HG03097 (cell line): ENCODE measurements around the gene FAM111B.
A peak's percentile ranks its signal among the peaks of the same experiment; 100 is the strongest.
"Not testable (repeated sequence)": the region's sequence is repeated elsewhere in the genome, so short reads cannot be mapped to it uniquely, and the experiment has no call there.

ENCODE experiments used
- ATAC-seq: cut with Tn5 transposase; IDR thresholded peaks from one replicate; pipeline ENCODE4 v1.9.1; 2021; ENCODE audit not compliant: unreplicated experiment, low FRiP score

Gene FAM111B

DNA sequence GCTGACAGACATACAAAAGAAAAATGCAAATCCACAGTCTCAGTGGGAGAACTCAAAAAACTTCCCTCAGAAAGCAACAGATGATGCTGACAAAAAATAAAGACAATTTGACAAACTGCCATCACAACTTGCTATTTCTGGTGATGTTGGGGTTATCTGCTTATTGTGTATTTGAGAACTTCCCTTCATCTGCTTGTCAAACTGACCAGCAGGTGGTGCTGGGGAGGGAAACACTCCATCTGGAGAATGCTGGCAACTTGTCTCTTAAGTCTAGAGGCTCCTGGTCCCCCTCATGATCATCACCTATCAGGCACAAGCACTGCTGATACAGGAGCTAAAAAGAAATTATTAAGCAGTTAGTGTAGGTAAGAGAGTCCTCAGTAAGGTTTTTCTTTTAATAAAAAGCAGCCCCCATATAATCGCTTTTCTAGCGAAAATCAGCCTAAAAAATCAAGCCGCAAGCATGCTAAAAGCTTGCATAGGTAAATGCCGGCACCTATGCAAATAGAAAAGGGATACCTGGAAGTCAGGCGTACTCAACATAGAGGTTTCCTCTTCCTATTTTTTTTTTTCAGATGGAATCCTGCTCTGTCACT lies 9.8 kb upstream of the FAM111B start:
- no peak for ATAC-seq

- not testable (repeated sequence) for ATAC-seq
Measured at GRCh38 chr11:59097938-59098337, 9.1 kb upstream of the FAM111B start.

- ATAC-seq = peak; percentile 51
Measured at GRCh38 chr11:59102259-59102765, 4.7 kb upstream of the FAM111B start.

DNA sequence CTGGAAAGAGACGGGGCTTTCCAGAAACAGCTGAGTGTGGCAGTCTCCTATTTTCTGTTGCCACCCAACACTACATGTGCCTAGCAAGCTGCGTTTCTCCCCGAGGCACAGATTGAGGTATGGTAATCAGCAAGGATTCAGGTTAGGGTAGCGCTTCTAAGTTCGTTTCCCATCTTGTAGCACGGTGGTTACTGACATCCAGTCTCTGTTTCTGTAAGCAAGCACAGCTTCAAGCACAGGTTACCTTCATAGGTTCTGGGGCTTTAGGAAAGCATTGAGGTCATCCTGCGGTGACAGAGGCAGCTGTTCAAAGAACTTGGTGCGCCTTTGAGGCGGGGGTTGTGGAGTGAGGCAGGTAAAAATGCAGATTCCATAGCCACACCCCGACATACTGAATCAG lies 684 bp downstream of the FAM111B start:
- not testable (repeated sequence) for ATAC-seq

GRCh38 chr11:59112494-59112893 lies 5.5 kb downstream of the FAM111B start:
- no peak for ATAC-seq

DNA sequence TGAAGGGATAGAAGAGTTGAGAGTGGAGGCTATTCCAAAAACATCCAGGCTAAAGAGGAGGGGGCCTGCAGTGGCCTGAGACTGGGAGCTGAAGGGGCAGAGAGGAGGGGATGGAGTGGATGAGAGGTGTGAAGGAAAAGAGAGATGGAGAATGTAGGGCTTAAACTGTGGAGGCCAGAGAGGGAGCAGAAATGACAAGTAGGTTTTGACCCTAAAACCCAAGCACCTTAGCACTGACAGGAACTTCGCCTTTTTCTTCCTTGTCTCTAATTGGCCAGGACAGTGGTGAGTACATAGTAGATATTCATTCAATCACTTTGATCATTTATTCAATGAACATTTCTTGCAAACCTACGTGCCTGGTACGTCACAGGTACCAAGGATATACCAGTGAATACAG lies 7.3 kb downstream of the FAM111B start:
- ATAC-seq = no peak

GRCh38 chr11:59115553-59115952 lies 8.5 kb downstream of the FAM111B start:
- ATAC-seq = no peak

- no peak for ATAC-seq
Measured at GRCh38 chr11:59117774-59118173, 10.7 kb downstream of the FAM111B start.

GRCh38 chr11:59119826-59120225 lies 12.8 kb downstream of the FAM111B start:
- no peak for ATAC-seq

- no peak for ATAC-seq
Measured at GRCh38 chr11:59135648-59136461, 28.8 kb downstream of the FAM111B start.

- ATAC-seq = not testable (repeated sequence)
Measured at GRCh38 chr11:59136551-59136950, 29.5 kb downstream of the FAM111B start.

GRCh38 chr11:59137190-59137589 lies 30.2 kb downstream of the FAM111B start:
- no peak for ATAC-seq

- no peak for ATAC-seq
Measured at GRCh38 chr11:59138643-59139042, 31.6 kb downstream of the FAM111B start.

GRCh38 chr11:59141191-59141590 lies 34.2 kb downstream of the FAM111B start:
- ATAC-seq = no peak

- no peak for ATAC-seq
Measured at GRCh38 chr11:59141673-59142460, 34.8 kb downstream of the FAM111B start.

- ATAC-seq = peak; percentile 75
Measured at GRCh38 chr11:59142530-59143507, 35.8 kb downstream of the FAM111B start, which contains the start of gene FAM111A. Gene FAM111A (plus strand): TSS chr11:59142856. CDS start chr11:59148873, 6,017 bp downstream.

DNA sequence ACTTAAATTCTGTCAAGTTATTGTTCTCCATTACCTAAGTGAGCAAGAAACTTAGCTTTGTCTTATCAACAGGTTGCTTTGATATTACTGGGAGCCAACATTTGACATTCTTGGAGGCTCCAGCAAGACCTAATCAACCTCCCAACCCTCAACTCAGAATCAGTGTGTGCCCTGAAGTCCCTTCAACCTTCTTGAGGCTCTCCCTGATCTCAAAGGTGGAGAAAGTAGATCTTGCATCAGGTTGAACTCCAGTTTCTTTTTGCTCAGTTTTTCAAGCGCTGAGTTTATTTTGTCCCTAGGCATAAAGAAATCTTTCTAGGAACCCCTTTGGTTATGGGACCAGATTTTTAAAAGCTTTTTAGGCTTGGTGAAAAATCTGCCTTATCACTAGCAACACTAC lies 37.1 kb downstream of the FAM111B start:
- no peak for ATAC-seq

DNA sequence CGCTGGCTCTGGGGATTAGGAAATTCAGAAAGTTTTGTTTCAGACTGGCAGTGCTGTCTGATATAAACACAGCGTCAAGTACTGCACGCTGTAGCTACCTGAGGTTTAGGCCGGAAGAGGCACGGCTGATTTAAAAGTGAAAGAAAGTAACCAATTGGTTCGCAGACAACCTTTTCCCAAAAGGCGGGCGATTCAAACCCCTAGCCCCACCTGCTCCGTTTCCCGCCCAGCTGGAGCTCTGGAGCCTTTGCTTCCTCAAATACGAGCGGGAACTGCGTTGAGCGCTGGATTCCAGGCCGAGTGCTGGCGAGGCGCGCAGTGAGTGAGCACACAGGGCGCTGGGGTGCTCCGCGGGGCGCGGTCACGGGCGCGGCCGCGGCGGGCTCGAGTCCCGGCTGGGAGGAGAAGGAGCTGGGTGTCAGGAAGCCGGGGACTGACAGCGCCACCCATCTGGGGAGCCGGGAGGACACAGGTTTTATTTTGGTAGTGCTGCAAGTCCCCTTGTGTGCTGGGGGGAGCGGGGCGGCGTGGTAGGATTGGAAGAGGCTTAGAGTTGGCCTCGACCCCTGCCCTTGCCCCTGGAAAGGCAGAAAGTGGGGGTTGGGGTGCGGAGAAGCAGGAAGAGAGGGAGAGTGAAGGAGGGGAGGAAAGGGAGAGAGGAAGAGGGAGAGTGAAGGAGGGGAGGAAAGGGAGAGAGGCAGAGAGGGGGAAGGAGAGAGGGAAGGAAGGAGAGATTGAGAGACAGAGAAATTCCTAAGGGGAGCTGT lies 37.7 kb downstream of the FAM111B start:
- no peak for ATAC-seq

DNA sequence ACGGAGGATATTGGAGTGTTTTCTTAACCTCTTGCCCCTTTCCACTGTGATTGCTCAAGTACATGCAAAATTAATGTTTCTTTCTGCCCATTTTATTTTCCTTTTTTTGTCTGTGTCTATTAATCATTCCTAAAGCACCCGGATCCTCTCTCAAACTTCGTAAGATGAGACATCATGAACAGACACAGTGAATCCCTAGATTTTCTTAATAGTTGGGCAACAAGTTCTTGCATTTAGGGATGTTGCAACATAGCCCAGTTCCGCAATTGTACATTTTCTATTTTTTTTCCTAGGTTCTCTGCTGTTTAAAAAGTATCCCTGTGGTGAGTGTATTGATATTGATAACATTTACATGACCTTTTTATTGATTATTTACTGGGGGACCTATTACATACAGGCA lies 38.5 kb downstream of the FAM111B start:
- ATAC-seq = no peak
